Fibroblast of the aortic adventitia (primary cell): ENCODE results near the gene SOD3. TPM values are rescaled to one million over a fixed set of nuclear protein-coding genes. Genes with fewer than 3 reads are reported as not detected.

Source experiments
- DNase-seq: peaks from one replicate; pipeline ENCODE4 v3.0.0-alpha.2; 2010; ENCODE audit warnings: low read depth
- H3K4me3 ChIP-seq: 2 replicates; pipeline ENCODE4 v1.5.1; 2011; ENCODE audit warnings: low read depth, mild to moderate bottlenecking, control low read depth, low read length, moderate library complexity
- total RNA-seq: library from RNA; depleted of rRNA; stranded (reverse); fragments of >200 nt; gene quantifications from 2 replicates; pipeline ENCODE4 v1.2.3, GENCODE V29; 2012; ENCODE audit warnings: low replicate concordance
- TF ChIP-seq, protein P1 (sequence below): IDR thresholded peaks from 2 replicates; pipeline ENCODE4 v1.5.1; 2011; ENCODE audit warnings: mild to moderate bottlenecking, low read length, control low read depth, inconsistent platforms; ENCODE audit not compliant: insufficient read depth

The SOD3 gene
- total RNA-seq, 1 donor: 75.2 TPM

DNA sequence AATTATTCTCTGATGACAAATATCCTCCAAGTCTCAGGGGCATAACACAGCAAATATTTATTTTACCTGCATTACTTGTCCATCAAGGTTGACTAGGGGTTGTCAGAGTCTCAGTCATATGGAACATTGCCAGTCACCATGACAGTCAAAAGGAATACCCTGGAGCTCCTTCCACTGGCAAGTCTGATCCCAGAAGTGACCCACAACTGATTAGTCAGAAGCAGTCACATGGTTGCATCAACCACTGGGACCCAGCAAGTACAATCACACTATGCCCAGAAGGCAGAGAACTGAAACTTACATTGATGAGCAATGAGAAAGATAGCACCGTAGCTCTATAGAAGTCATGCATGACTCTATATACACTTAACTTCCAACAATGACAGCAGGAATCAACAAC is 41.9 kb upstream of the SOD3 start:
- TF ChIP-seq, protein P1, sequence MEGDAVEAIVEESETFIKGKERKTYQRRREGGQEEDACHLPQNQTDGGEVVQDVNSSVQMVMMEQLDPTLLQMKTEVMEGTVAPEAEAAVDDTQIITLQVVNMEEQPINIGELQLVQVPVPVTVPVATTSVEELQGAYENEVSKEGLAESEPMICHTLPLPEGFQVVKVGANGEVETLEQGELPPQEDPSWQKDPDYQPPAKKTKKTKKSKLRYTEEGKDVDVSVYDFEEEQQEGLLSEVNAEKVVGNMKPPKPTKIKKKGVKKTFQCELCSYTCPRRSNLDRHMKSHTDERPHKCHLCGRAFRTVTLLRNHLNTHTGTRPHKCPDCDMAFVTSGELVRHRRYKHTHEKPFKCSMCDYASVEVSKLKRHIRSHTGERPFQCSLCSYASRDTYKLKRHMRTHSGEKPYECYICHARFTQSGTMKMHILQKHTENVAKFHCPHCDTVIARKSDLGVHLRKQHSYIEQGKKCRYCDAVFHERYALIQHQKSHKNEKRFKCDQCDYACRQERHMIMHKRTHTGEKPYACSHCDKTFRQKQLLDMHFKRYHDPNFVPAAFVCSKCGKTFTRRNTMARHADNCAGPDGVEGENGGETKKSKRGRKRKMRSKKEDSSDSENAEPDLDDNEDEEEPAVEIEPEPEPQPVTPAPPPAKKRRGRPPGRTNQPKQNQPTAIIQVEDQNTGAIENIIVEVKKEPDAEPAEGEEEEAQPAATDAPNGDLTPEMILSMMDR: no peak
- DNase-seq: no peak
- H3K4me3 ChIP-seq: no peak overlapping the region

DNA sequence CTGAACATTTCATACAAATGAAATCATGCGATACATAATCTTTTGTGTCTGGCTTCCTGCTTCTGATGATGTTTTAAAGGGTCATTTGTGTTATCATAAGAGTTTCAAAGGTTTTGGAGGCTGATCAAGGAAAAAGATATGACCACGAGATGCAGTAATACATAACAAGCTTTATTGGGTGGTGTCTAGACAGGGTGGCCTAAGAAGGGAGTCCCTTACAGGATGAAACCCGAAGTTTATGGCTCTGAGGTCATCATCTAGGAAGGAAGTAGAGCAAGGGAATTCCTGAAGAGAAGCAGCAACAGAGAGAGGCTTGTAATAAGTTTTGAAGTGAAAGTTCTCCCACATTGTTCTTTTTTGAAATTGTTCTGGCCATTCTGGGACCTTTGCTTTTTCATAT is 40.8 kb upstream of the SOD3 start:
- H3K4me3 ChIP-seq: no peak overlapping the region
- TF ChIP-seq, protein P1: no peak
- no peak for DNase-seq

DNA sequence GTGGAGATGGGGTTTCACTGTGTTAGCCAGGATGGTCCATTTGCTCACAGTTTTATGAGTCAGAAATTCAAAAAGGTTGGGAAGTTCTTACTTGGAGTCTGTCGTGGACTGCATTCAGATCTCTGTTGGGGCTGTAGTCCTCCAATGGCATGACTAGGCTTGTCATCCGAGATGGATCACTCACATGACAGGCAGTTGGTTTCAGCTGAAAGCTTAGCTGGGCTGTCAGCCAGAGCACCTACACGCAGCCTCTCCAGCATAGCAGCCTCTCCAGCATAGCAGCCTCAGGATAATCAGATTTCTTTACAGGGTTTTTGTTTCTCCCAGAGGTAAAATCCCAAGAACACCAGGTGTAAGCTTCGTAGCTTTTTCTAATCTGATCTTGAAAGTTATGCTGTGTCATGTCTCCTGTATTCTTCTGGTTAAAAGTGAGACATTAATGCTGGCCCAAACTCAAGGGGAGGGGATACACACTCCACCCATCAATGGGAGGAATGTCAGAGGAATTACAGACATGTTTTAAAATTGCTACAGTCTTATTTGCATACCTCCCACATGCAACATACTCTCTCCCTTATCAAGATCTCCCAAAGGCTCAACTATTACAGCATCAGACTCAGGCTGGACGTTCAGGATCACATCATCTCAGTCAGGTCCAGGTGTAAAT is 31.6 kb upstream of the SOD3 start:
- DNase-seq: peak; percentile 84
- TF ChIP-seq, protein P1: no peak

DNA sequence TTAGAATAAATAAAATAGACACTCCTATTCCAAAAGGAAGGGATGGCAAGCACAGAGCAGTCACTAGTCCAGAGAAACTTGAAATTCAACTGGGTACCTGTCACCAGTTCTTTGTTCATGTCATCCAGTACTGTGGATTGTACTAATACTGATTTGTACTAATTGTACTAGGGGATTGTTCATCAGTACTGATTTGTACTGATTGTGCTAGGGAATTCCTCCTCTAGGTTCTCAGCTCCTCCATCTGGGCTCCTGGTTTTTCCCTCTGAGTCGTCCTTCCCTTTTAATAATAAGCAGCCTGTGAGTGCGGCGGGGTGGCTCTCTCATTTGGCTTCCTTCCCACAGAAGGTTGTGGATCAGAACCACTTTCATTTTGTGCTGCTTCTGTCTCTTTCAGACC is 31.0 kb upstream of the SOD3 start:
- DNase-seq: no peak
- no peak overlapping the region for H3K4me3 ChIP-seq
- TF ChIP-seq, protein P1: no peak

More for the DNA sequence above, 31.6 kb upstream of the SOD3 start:
- H3K4me3 ChIP-seq: no peak overlapping the region

DNA sequence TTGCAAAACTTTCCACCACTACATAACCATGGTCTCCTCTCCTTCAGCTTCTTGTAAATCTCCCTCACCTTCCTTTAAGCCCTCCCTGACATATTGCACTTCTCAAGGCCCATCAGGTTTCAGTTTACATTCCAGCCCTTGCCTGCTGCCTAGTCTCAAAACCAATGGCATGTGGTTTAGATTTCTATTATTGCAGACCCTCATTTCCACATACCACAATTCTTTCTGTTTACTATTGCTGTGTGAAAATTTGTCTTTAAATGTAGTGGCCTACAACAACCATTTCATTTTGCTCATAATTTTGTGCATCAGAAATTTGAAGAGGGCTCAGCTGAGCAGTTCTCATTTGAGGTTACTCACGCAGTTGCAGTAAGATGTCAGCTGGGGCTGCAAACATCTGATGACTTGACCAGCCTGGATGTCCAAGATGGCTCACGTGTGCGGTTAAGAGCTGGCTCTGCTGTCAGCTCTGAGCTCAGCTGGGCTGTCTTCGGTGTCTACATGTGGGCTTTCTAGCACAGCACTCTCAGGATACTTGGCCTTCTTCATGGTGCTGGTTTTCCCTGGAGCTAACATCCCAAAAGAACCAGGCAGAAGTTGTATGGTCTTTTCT is 29.9 kb upstream of the SOD3 start:
- no peak for DNase-seq
- H3K4me3 ChIP-seq: no peak overlapping the region
- TF ChIP-seq, protein P1: no peak

DNA sequence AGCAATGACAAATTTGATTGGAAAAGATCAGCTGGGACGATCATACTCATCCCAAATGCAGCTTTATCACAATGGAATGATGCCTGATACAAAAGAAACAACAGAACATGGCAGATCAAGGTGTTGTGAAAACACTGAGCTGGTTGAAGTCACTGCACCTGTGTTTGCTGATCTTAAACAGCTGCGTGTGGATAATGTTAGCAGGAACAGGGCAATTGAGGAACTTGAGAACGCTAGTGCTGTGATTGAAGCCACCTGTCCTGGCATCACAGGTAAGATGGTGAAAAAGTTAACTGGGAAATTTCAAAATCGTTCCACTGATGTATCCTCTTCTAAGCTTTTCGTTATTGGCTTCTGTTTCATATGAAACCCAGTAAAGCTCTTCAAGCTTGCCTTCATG is 27.4 kb upstream of the SOD3 start:
- TF ChIP-seq, protein P1: no peak
- no peak for DNase-seq
- H3K4me3 ChIP-seq: no peak overlapping the region
